Ishikawa (cell line): Measurements from ENCODE around the gene ANKLE2.

Experiments used
- CEBPB ChIP-seq: IDR thresholded peaks from 2 replicates; pipeline ENCODE4 v1.6.1; 2012
- CREB1 ChIP-seq: IDR thresholded peaks from 2 replicates; pipeline ENCODE4 v1.6.1; 2012; ENCODE audit warnings: low read depth
- EGR1 ChIP-seq: IDR thresholded peaks from 2 replicates; pipeline ENCODE4 v1.6.1; 2012
- EP300 ChIP-seq: IDR thresholded peaks from 2 replicates; pipeline ENCODE4 v1.6.1; 2012; ENCODE audit warnings: borderline replicate concordance
- FOXM1 ChIP-seq: IDR thresholded peaks from 2 replicates; pipeline ENCODE4 v1.6.1; 2012; ENCODE audit warnings: low read depth, borderline replicate concordance
- MAX ChIP-seq: IDR thresholded peaks from 2 replicates; pipeline ENCODE4 v1.6.1; 2012
- NFIC ChIP-seq: IDR thresholded peaks from 2 replicates; pipeline ENCODE4 v1.6.1; 2012
- RAD21 ChIP-seq: IDR thresholded peaks from 2 replicates; pipeline ENCODE4 v1.6.1; 2012; ENCODE audit warnings: low read depth
- REST ChIP-seq: IDR thresholded peaks from 2 replicates; pipeline ENCODE4 v1.6.1; 2012; ENCODE audit warnings: low read depth, mild to moderate bottlenecking
- TAF1 ChIP-seq: IDR thresholded peaks from 2 replicates; pipeline ENCODE4 v1.6.1; 2012; ENCODE audit warnings: low read depth, mild to moderate bottlenecking
- TCF12 ChIP-seq: IDR thresholded peaks from 2 replicates; pipeline ENCODE4 v1.6.1; 2012; ENCODE audit warnings: low read depth
- TEAD4 ChIP-seq: IDR thresholded peaks from 2 replicates; pipeline ENCODE4 v1.6.1; 2012
- USF1 ChIP-seq: IDR thresholded peaks from 2 replicates; pipeline ENCODE4 v1.6.1; 2012
- YY1 ChIP-seq: IDR thresholded peaks from 2 replicates; pipeline ENCODE4 v1.6.1; 2012; ENCODE audit warnings: low read depth
- ZBTB7A ChIP-seq: IDR thresholded peaks from 2 replicates; pipeline ENCODE4 v1.6.1; 2012; ENCODE audit warnings: low read depth

Gene ANKLE2

GRCh38 chr12:132716356-132716755 is 45.3 kb downstream of the ANKLE2 start:
- TF ChIP-seq RAD21 (no peak), TAF1 (no peak), FOXM1 (no peak), REST (no peak), EGR1 (no peak), EP300 (no peak), CREB1 (no peak), TCF12 (no peak)

- TF ChIP-seq TCF12 (no peak), EP300 (no peak), NFIC (no peak), EGR1 (no peak), FOXM1 (no peak), ZBTB7A (no peak), CEBPB (no peak), USF1 (no peak), YY1 (no peak), MAX (no peak), RAD21 (no peak), CREB1 (no peak), TEAD4 (no peak)
Measured at GRCh38 chr12:132715874-132716273, 45.8 kb downstream of the ANKLE2 start.

DNA sequence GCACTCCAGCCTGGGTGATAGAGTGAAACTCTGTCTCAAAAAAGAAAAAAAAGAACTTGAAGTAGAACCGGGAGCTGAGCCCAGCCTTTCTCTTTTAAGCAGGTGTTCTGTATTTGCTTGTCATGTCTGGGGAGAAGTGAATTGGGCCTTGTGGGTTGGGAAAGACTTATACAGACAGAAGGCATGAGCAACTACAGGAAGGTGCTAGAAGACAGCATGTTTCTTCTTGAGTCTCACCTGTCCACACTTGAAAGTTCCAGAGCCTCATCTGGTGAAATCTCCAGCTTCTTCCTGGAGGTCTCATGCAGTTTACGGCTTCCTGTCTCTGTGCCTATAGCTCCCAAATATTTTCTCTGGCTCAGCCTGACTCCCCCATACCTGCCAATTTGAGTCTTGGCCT is 48.5 kb downstream of the ANKLE2 start:
- TF ChIP-seq YY1, result no peak
- TF ChIP-seq TEAD4, result no peak
- no peak for TF ChIP-seq MAX
- TF ChIP-seq CREB1, result no peak
- no peak for TF ChIP-seq EGR1
- no peak for TF ChIP-seq CEBPB
- TF ChIP-seq RAD21, result no peak
- TF ChIP-seq TAF1, result no peak
- TF ChIP-seq USF1, result no peak

DNA sequence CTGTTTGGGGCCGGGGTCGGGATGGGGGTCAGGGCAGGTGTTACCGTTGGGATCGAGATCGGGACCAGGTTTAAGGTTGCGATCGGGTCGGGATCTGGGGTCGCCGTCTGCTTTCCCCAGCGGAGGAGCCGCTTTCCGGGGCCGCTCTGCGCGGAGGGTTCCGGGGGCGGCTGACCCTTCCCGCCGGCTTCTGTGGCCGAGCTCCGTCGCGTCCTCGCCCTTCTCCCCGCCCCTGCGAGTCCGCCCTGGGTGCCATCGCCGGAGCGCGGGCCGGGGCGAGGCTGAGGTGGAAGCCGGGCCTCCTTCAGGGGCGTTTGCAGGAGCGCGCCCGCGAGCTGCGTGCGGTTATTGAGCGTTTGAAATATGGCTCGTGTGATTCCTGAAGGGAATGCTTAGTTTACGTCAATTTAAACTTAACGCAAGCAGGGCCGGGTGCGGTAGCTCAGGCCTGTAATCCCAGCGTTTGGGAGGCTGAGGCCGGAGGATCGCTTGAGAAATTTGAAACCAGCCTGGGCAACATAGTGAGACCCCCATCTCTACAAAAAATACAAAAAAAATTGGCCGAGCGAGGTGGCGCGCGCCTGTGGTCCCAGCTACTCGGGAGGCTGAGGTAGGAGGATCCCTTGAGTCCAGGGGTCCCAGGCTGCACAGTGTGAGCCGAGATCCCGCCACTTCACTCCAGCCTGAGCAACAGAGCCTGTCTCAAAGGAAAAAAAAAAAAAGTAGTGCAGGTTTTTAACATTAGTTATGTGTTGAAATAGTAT is 50.4 kb downstream of the ANKLE2 start:
- TF ChIP-seq MAX (peak; percentile 20; the same call in 1 of the 2 replicates), ZBTB7A (peak; percentile 49; the same call in 1 of the 2 replicates), TAF1 (no peak; the same call in 1 of the 2 replicates), NFIC (no peak)

DNA sequence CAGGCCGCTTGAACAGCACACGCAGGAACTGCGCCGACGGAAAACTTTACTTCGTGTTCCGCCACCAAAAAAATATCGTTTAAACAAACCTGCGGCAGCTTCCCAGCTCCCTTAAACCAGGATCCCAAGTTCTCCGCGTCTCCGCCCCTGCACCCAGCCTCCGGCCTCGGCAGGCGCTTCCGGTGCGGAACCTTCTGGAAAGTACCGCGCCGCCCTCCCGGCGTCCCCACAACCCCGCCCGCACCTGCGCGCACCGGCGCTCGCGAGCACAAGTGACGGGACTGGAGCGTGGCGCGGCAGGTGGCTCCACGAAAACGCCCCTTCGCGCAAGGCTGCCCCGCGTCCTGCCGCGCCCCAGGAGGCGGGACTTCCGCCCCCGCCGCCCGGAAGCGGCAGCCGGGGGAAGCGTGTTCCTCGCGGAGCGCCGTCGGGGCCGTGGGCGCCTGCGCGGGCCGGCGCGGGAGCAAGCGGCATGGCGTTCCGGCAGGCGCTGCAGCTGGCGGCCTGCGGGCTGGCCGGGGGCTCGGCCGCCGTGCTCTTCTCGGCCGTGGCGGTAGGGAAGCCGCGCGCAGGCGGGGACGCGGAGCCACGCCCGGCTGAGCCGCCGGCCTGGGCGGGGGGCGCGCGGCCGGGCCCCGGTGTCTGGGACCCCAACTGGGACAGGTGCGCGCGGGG is 51.1 kb downstream of the ANKLE2 start, which contains the start of gene PGAM5:
Gene PGAM5 (plus strand): TSS at position 438 of the 675 bp plus-strand sequence. CDS start 35 bp downstream, at position 473.
- TF ChIP-seq MAX (peak; percentile 93), CEBPB (no peak), TEAD4 (no peak), EGR1 (0 out of 2 replicates have a peak, but pooled peaks have one; percentile 49), EP300 (peak; percentile 30; the same call in 1 of the 2 replicates), TAF1 (peak; percentile 77), TCF12 (peak; percentile 74), YY1 (peak; percentile 67; the same call in 1 of the 2 replicates)

- peak; percentile 5; the same call in 1 of the 2 replicates for TF ChIP-seq ZBTB7A
- TF ChIP-seq REST, result no peak
Measured at GRCh38 chr12:132710043-132710404, 51.6 kb downstream of the ANKLE2 start.
